A673 (cell line): ENCODE measurements around the gene TSPEAR. TPM values are rescaled to one million over a fixed set of nuclear protein-coding genes. Genes with fewer than 3 reads are reported as not detected.

ENCODE experiments used
- BruUV-seq: library from RNA; stranded (reverse); fragments of 400-500 nt; replicated peaks from 2 replicates; lab custom pipeline; 2021; lab: Mats Ljungman, UMichigan
- CTCF ChIA-PET: fragments of 300-600 bp; sonication (Branson Sonifier 250); formaldehyde crosslinking; loops from one replicate; lab custom pipeline; 2022; ENCODE audit warnings: antibody characterized with exemption; lab: Charles Lee
- POLR2A ChIA-PET: fragments of 300-600 bp; sonication (Branson Sonifier 250); formaldehyde crosslinking; loops from one replicate; lab custom pipeline; 2022; ENCODE audit warnings: antibody characterized with exemption; ENCODE audit not compliant: low non-redundant PET; lab: Charles Lee
- DNase-seq: peaks from one replicate; pipeline ENCODE4 v3.0.0-alpha.2; 2015; ENCODE audit warnings: low spot score
- H3K27ac ChIP-seq: fragments of 200-600 bp; sonication (generic); 2 replicates; pipeline ENCODE4 v1.5.1; 2016; ENCODE audit warnings: mixed run types, low read depth, mild to moderate bottlenecking, mixed read lengths, antibody characterized with exemption, low read length; ENCODE audit not compliant: poor library complexity, severe bottlenecking
- H3K27me3 ChIP-seq: fragments of 200-600 bp; sonication (generic); replicated peaks from 2 replicates; pipeline ENCODE4 v1.6.1; 2017; ENCODE audit warnings: mixed run types, low read depth, mild to moderate bottlenecking, mixed read lengths, antibody characterized with exemption, low read length; ENCODE audit not compliant: insufficient read depth, poor library complexity
- H3K36me3 ChIP-seq: fragments of 200-600 bp; sonication (generic); 2 replicates; pipeline ENCODE4 v1.6.1; 2016; ENCODE audit warnings: mixed run types, mild to moderate bottlenecking, mixed read lengths, antibody characterized with exemption, low read length; ENCODE audit not compliant: insufficient read depth, poor library complexity, severe bottlenecking
- H3K4me1 ChIP-seq: fragments of 200-600 bp; sonication (generic); 2 replicates; pipeline ENCODE4 v1.6.1; 2017; ENCODE audit warnings: mixed run types, mild to moderate bottlenecking, mixed read lengths, antibody characterized with exemption, low read length; ENCODE audit not compliant: insufficient read depth, poor library complexity, severe bottlenecking
- H3K4me3 ChIP-seq: fragments of 200-600 bp; sonication (generic); 2 replicates; pipeline ENCODE4 v1.5.1; 2016; ENCODE audit warnings: low read depth, mixed run types, mild to moderate bottlenecking, mixed read lengths, low read length; ENCODE audit not compliant: poor library complexity, severe bottlenecking
- H3K9me3 ChIP-seq: fragments of 200-600 bp; sonication (generic); 2 replicates; pipeline ENCODE4 v1.6.1; 2016; ENCODE audit warnings: mixed run types, low read depth, mild to moderate bottlenecking, mixed read lengths, antibody characterized with exemption, low read length; ENCODE audit not compliant: poor library complexity, severe bottlenecking
- EZH2 ChIP-seq: fragments of 200-600 bp; sonication (generic); IDR thresholded peaks from 2 replicates; pipeline ENCODE4 v1.6.1; 2017; ENCODE audit warnings: borderline replicate concordance, low read depth, mild to moderate bottlenecking, mixed read lengths, antibody characterized with exemption, low read length; ENCODE audit not compliant: poor library complexity, severe bottlenecking
- intact Hi-C: fragments of 100-400 bp; cut with micrococcal nuclease; formaldehyde crosslinking; loops from one replicate; pipeline ENCODE4 v1.10.0; 2022; ENCODE audit not compliant: unreplicated experiment
- total RNA-seq: library from RNA; stranded (reverse); gene quantifications from 2 replicates; pipeline ENCODE4 v1.2.3, GENCODE V29; 2021
- TF ChIP-seq, protein P1 (sequence below): fragments of 300-800, 200-600 bp; sonication (generic); conservative IDR thresholded peaks from 2 replicates; pipeline ENCODE4 v1.5.1; 2017; ENCODE audit warnings: low read depth, mild to moderate bottlenecking, antibody characterized with exemption, low read length, moderate library complexity, mixed read lengths

The TSPEAR gene
- total RNA-seq, 1 experiment from 2014 or later: 8.3 TPM

GRCh38 chr21:44710294-44710665 lies 1.1 kb downstream of the TSPEAR start:
- intact Hi-C loops: no loop called here
- DNase-seq: no peak
- no peak for TF ChIP-seq EZH2
- TF ChIP-seq, protein P1, sequence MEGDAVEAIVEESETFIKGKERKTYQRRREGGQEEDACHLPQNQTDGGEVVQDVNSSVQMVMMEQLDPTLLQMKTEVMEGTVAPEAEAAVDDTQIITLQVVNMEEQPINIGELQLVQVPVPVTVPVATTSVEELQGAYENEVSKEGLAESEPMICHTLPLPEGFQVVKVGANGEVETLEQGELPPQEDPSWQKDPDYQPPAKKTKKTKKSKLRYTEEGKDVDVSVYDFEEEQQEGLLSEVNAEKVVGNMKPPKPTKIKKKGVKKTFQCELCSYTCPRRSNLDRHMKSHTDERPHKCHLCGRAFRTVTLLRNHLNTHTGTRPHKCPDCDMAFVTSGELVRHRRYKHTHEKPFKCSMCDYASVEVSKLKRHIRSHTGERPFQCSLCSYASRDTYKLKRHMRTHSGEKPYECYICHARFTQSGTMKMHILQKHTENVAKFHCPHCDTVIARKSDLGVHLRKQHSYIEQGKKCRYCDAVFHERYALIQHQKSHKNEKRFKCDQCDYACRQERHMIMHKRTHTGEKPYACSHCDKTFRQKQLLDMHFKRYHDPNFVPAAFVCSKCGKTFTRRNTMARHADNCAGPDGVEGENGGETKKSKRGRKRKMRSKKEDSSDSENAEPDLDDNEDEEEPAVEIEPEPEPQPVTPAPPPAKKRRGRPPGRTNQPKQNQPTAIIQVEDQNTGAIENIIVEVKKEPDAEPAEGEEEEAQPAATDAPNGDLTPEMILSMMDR: no peak
- Histone ChIP-seq H3K4me1 (peaks cover 4% of the 10 kb centered on the region), H3K4me3 (no peak overlapping the region), H3K27ac (no peak overlapping the region), H3K36me3 (no peaks in the 10 kb centered on the region), H3K9me3 (no peaks in the 10 kb centered on the region), H3K27me3 (peaks cover 13% of the 10 kb centered on the region)
- no TSS peak for BruUV-seq
- POLR2A ChIA-PET: no interaction called here
- CTCF ChIA-PET: no interaction called here

- no peak for TF ChIP-seq EZH2
- TF ChIP-seq, protein P1: no peak
- Histone ChIP-seq H3K4me1 (peaks cover 4% of the 10 kb centered on the region), H3K36me3 (no peaks in the 10 kb centered on the region), H3K9me3 (no peaks in the 10 kb centered on the region), H3K27me3 (peaks cover 13% of the 10 kb centered on the region), H3K4me3 (no peak overlapping the region), H3K27ac (no peak overlapping the region)
- ChIA-PET CTCF (no interaction called here), POLR2A (no interaction called here)
- BruUV-seq: no TSS peak
- intact Hi-C loops: no loop called here
- peak; percentile 34 for DNase-seq
Measured at GRCh38 chr21:44709426-44710293, 1.7 kb downstream of the TSPEAR start.

DNA sequence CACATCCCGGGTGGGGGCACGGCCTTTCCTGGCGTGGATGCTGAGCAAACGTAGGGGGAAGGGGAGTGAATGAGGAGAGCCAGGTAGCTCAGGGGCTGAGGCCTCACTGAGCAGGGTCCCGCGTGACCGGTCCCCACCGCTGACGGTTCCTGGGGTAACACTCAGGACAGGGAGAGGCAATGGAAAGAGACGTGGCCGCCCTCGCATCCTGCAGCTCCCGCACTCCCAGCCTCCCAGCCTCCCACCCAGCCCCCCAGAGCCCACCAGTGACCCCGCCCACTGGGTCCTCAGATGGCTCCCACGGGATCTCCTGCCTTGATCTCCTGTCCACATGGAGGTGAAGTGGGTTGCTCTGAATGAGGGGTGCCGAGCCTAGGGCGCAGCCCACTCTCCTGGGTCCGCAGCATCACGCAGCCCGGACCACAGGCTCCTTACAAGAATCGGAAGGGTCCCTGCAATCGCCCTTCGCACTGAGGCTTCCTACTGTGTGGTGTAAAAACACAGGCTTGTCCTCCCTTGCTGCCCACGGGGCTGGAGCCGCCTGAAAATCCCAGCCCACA lies 2.4 kb downstream of the TSPEAR start:
- ChIA-PET POLR2A (no interaction called here), CTCF (no interaction called here)
- Histone ChIP-seq H3K9me3 (no peaks in the 10 kb centered on the region), H3K27me3 (peaks cover 13% of the 10 kb centered on the region), H3K36me3 (no peaks in the 10 kb centered on the region), H3K4me1 (peaks cover 4% of the 10 kb centered on the region), H3K27ac (no peak overlapping the region), H3K4me3 (no peak overlapping the region)
- no peak for DNase-seq
- no peak for TF ChIP-seq EZH2
- TF ChIP-seq, protein P1: no peak
- BruUV-seq: no TSS peak
- intact Hi-C loops: no loop called here
